ENCODE data around the gene LRTM2. TPM values are rescaled to one million over a fixed set of nuclear protein-coding genes. Genes with fewer than 3 reads are reported as not detected.

LRTM2 gene
- total RNA-seq, 1 donor from 2014 or later, result not detected

DNA sequence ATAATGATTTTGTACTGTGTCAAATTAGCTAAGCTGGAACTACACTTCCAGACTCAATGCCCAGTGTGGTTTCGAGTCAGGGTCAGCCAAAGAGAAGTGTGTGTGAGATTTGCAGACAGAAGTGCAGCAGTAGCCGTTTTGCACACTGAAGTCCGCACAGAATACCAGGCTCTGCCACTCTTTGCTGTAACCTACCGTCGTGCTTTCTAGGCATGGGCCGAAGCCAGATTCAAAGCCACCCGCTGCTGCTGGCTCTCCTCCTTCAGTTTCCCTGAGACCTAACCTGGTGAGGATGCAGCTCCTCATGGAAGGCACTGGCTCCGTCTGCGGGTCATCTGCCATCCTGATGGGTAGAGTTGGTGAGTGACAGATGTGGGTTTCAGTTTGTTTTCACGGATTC lies 48.8 kb downstream of the LRTM2 start:
- Mint-ChIP-seq H3K4me1 (no peaks in the 10 kb centered on the region), H3K4me3 (no peak overlapping the region), H3K9me3 (peaks cover 9% of the 10 kb centered on the region), H3K27me3 (peaks cover 23% of the 10 kb centered on the region), H3K27ac (no peak overlapping the region), H3K36me3 (ENCODE audit: low read depth) (no peaks in the 10 kb centered on the region)
- ATAC-seq (ENCODE audit: low read depth) (no peak), DNase-seq (no peak)
- ChIA-PET POLR2A (no interaction called here), CTCF (no interaction called here)
- intact Hi-C loops (cut with micrococcal nuclease), result no loop called here
- TF ChIP-seq, protein P1, sequence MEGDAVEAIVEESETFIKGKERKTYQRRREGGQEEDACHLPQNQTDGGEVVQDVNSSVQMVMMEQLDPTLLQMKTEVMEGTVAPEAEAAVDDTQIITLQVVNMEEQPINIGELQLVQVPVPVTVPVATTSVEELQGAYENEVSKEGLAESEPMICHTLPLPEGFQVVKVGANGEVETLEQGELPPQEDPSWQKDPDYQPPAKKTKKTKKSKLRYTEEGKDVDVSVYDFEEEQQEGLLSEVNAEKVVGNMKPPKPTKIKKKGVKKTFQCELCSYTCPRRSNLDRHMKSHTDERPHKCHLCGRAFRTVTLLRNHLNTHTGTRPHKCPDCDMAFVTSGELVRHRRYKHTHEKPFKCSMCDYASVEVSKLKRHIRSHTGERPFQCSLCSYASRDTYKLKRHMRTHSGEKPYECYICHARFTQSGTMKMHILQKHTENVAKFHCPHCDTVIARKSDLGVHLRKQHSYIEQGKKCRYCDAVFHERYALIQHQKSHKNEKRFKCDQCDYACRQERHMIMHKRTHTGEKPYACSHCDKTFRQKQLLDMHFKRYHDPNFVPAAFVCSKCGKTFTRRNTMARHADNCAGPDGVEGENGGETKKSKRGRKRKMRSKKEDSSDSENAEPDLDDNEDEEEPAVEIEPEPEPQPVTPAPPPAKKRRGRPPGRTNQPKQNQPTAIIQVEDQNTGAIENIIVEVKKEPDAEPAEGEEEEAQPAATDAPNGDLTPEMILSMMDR (IDR thresholded peaks at IDR 0.05), result no peak

DNA sequence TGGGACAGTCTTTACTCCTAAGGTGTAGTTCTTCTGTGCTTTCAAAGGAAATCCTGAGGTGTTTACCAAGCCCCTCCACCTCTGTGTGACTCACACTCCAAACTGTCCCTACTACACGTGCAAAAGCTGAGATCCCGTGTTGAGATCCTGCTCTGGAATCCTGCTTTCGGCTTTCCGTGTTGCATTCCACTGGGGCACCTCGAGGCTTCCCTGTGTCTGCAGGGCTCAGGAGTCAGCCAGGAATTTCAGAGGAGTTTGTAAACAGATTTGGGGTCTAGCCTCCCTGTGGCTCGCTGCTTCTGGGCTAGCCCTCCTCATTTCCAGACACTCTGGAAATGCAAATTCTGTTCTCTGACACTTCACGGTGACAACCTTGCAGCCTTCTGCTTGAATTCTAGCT lies 49.7 kb downstream of the LRTM2 start:
- CTCF ChIA-PET, result no interaction called here
- intact Hi-C loops (cut with micrococcal nuclease), result loop anchor here (10.0 kb wide), 1 partner anchor 55 kb away; no protein-coding TSS in a partner anchor
- Mint-ChIP-seq H3K27me3 (peaks cover 26% of the 10 kb centered on the region), H3K27ac (no peak overlapping the region), H3K9me3 (peaks cover 9% of the 10 kb centered on the region), H3K4me3 (no peak overlapping the region), H3K36me3 (ENCODE audit: low read depth) (no peaks in the 10 kb centered on the region), H3K4me1 (no peaks in the 10 kb centered on the region)
- ATAC-seq (ENCODE audit: low read depth) (no peak), DNase-seq (no peak)
- POLR2A ChIA-PET, result no interaction called here
- TF ChIP-seq, protein P1 (IDR thresholded peaks at IDR 0.05), result no peak

DNA sequence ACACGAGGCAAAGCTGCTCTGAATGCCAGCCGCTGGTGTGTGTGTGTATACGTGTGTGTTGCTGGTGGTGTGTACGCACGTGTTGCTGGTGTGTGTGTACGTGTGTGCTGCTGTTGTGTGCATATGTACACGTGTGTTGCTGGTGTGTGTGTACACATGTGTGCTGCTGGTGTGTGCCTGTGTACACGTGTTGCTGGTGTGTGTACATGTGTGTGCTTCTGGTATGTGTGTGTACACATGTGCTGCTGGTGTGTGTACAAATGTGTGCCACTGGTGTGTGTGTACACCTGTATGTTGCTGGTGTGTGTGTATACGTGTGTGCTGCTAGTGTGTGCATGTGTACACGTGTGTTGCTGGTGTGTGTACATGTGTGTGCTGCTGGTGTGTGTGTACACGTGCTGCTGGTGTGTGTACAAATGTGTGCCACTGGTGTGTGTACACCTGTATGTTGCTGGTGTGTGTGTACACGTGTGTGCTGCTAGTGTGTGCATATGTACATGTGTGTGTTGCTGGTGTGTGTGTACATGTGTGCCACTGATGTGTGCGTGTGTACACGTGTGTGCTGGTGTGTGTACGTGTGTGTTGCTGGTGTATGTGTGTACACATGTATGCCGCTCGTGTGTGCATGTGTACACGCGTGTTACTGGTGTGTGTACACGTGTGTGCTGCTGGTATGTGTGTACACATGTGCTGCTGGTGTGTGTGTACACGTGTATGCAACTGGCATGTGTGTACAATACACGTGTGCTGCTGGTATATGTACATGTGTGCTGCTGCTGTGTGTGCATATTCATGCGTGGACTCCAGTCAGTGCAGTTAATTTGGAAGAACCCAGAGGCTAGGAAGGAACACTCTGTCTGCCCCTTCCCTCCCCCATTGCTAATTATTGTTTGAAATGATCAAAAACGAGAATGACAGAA lies 50.9 kb downstream of the LRTM2 start:
- Mint-ChIP-seq H3K4me1 (no peaks in the 10 kb centered on the region), H3K27ac (no peak overlapping the region), H3K27me3 (peaks cover 29% of the 10 kb centered on the region)

DNA sequence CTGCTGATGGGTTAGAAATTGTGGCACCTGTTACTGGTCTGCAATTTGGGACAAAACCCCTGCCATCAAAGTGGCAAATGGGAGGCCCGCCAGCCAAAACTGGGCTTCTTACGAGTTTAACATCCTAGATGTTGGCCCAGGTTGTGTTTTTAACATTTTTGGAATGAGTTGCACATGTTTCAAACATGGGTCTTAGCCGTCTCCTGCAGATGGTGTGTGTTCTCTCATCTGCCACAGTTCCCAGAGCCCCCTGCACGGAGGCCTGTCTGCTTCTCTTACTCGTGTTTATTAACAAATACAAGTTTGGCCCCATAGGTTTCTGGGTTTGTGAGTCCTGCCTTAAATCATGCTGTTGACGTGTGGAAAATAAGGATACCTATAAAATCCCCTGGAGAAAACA lies 51.6 kb downstream of the LRTM2 start:
- ChIA-PET POLR2A (no interaction called here), CTCF (no interaction called here)
- Mint-ChIP-seq H3K9me3 (peaks cover 9% of the 10 kb centered on the region), H3K4me1 (no peaks in the 10 kb centered on the region), H3K27ac (no peak overlapping the region), H3K27me3 (peaks cover 27% of the 10 kb centered on the region), H3K36me3 (ENCODE audit: low read depth) (no peaks in the 10 kb centered on the region), H3K4me3 (no peak overlapping the region)
- DNase-seq (no peak), ATAC-seq (ENCODE audit: low read depth) (no peak)
- intact Hi-C loops (cut with micrococcal nuclease), result loop anchor here (10.0 kb wide), 1 partner anchor 53 kb away; no protein-coding TSS in a partner anchor
- TF ChIP-seq, protein P1 (IDR thresholded peaks at IDR 0.05), result no peak

More for the DNA sequence above, 50.9 kb downstream of the LRTM2 start:
- H3K36me3 Mint-ChIP-seq (ENCODE audit: low read depth), result no peaks in the 10 kb centered on the region
- intact Hi-C loops (cut with micrococcal nuclease), result loop anchor here (10.0 kb wide), 1 partner anchor 54 kb away; no protein-coding TSS in a partner anchor
- CTCF ChIA-PET, result no interaction called here
- peaks cover 9% of the 10 kb centered on the region for H3K9me3 Mint-ChIP-seq
- DNase-seq, result no peak
- H3K4me3 Mint-ChIP-seq, result no peak overlapping the region
- TF ChIP-seq, protein P1 (IDR thresholded peaks at IDR 0.05), result no peak
- POLR2A ChIA-PET, result no interaction called here
- no peak for ATAC-seq (ENCODE audit: low read depth)

DNA sequence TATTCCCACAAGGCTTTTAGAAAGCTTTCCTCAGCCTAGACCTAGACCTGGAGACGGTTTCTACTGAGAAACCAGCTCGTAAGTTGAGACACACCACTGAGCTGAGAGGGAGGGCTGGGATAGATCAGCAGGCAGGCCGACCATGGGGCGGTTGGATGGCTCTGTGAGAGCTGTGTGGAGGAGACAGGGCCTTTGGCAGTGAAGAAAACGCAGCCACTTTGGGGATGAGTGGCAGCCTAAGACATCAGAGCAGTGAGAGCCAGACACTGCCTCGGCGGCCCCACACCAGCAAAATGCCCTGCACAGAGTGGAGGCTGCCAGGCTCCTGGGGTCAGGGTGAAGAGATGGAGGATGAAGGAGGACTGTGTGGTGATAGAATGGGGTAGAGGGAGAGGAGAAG lies 52.1 kb downstream of the LRTM2 start:
- intact Hi-C loops (cut with micrococcal nuclease), result loop anchor here (10.0 kb wide), 1 partner anchor 52 kb away; no protein-coding TSS in a partner anchor
- Mint-ChIP-seq H3K27ac (no peak overlapping the region), H3K9me3 (peaks cover 9% of the 10 kb centered on the region), H3K4me1 (no peaks in the 10 kb centered on the region), H3K4me3 (no peak overlapping the region), H3K36me3 (ENCODE audit: low read depth) (no peaks in the 10 kb centered on the region), H3K27me3 (peaks cover 26% of the 10 kb centered on the region)
- ChIA-PET CTCF (no interaction called here), POLR2A (no interaction called here)
- TF ChIP-seq, protein P1 (IDR thresholded peaks at IDR 0.05), result no peak
- ATAC-seq (ENCODE audit: low read depth) (no peak), DNase-seq (no peak)

All from activated B cell treated with CpG ODN at 0.5 μM for 24 hours (primary cell).